DOHH2 (cell line): ENCODE measurements around the gene POLD4.

Experiments
- EZH2phosphoT487 ChIP-seq: fragments of 200-600 bp; sonication (generic); IDR thresholded peaks from 2 replicates; pipeline ENCODE4 v1.6.1; 2017; ENCODE audit warnings: borderline replicate concordance, mild to moderate bottlenecking, antibody characterized with exemption, low read length, moderate library complexity, mixed read lengths
- TF ChIP-seq, protein P1 (sequence below): fragments of 200-600 bp; sonication (generic); IDR thresholded peaks from one replicate; pipeline ENCODE4 v1.5.1; 2014; ENCODE audit warnings: antibody characterized with exemption, mild to moderate bottlenecking, low read depth, low read length; ENCODE audit not compliant: poor library complexity, severe bottlenecking

DNA sequence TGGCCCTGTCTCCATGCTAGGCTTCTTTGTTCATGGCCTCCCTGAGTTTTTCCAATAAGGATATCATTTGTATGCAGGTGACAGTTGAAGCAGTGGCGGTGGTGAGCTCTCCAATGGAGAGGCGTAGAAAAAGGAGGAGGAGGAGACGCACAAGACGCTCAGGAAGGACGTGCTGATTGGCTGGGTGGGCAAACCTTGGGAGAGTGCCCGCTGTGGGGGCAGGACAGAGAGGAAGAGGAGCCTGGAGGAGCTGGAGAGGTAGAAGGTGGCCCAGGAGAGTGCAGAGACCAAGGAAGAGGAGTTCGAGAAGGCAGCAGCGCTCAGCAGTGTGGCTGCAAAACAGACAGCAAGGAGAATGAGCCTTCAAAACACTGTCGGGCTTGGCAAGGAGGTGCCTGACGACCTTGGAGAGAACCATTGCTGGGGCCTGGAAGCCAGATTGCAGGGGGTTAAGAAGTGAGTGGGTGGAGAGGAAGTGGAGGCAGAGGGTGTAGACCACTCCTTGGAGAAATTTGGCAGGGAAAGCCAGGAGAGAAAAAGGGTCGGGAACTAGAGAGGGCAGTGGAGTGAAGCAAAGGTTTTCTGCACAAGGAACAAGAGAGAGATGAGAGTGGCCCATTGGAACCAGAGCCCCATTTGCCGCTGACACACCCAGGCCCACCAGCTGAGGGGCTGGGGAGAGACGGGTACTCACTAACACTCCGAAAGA is 12.5 kb upstream of the POLD4 start:
- TF ChIP-seq, protein P1, sequence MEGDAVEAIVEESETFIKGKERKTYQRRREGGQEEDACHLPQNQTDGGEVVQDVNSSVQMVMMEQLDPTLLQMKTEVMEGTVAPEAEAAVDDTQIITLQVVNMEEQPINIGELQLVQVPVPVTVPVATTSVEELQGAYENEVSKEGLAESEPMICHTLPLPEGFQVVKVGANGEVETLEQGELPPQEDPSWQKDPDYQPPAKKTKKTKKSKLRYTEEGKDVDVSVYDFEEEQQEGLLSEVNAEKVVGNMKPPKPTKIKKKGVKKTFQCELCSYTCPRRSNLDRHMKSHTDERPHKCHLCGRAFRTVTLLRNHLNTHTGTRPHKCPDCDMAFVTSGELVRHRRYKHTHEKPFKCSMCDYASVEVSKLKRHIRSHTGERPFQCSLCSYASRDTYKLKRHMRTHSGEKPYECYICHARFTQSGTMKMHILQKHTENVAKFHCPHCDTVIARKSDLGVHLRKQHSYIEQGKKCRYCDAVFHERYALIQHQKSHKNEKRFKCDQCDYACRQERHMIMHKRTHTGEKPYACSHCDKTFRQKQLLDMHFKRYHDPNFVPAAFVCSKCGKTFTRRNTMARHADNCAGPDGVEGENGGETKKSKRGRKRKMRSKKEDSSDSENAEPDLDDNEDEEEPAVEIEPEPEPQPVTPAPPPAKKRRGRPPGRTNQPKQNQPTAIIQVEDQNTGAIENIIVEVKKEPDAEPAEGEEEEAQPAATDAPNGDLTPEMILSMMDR = no peak
- no peak for TF ChIP-seq EZH2phosphoT487
